SH-SY5Y (cell line): ENCODE measurements around the gene TCL1A.

ENCODE experiments used
- GATA2 ChIP-seq: IDR thresholded peaks from 2 replicates; pipeline ENCODE4 v1.6.1; 2011; ENCODE audit warnings: mild to moderate bottlenecking, low read depth, low read length
- GATA3 ChIP-seq: IDR thresholded peaks from 2 replicates; pipeline ENCODE4 v1.6.1; 2011; ENCODE audit warnings: low read depth, mild to moderate bottlenecking, low read length, moderate library complexity

DNA sequence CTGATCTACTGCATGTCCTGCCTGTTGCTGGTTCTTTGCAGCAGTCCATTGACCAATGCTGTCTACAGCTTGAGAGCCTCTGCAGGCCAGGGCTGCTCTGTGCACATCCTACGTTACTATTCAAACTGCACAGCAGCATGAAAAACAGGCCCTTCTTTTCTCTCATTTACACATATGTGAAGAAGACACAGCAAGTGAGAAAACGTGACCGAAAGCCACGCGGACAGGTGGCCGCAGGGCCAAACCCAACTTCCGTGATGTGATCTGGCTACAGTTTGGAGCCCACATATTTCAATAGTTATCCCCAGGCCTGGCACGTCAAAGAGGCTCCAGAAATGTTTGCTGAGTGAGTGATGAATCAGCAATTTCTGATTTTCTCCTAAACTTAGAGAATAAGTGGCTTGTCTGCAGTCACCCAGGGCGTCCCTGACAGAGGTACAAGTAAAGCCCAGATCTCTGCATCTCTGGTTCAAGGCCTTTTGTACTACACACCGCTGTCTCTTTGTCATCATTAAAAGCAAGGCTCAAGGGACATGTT lies 45.6 kb downstream of the TCL1A start:
- TF ChIP-seq GATA3 (no peak), GATA2 (no peak)
